NT2/D1 (cell line): ENCODE measurements around the gene FMN1.
A peak's percentile ranks its signal among the peaks of the same experiment; 100 is the strongest.

Source experiments
- DNase-seq: peaks from one replicate; pipeline ENCODE4 v3.0.0-alpha.2; 2011; ENCODE audit warnings: low read depth, low spot score
- H3K27me3 ChIP-seq: 2 replicates; pipeline ENCODE4 v1.6.0; 2011; ENCODE audit warnings: mild to moderate bottlenecking; ENCODE audit not compliant: insufficient read length, insufficient read depth
- H3K36me3 ChIP-seq: 2 replicates; pipeline ENCODE4 v1.6.1; 2011; ENCODE audit warnings: mild to moderate bottlenecking, low read length, mixed read lengths; ENCODE audit not compliant: insufficient read depth, insufficient read length
- H3K4me1 ChIP-seq: 2 replicates; pipeline ENCODE4 v1.5.1; 2011; ENCODE audit not compliant: insufficient read depth, insufficient read length
- H3K4me3 ChIP-seq: 2 replicates; pipeline ENCODE4 v1.5.1; 2011; ENCODE audit warnings: low read depth; ENCODE audit not compliant: insufficient read length
- H3K9ac ChIP-seq: 2 replicates; pipeline ENCODE4 v1.6.0; 2011; ENCODE audit warnings: low read depth; ENCODE audit not compliant: insufficient read length
- H3K9me3 ChIP-seq: 2 replicates; pipeline ENCODE4 v1.5.1; 2011; ENCODE audit warnings: mild to moderate bottlenecking, low read length; ENCODE audit not compliant: insufficient read depth
- SUZ12 ChIP-seq: IDR thresholded peaks from 2 replicates; pipeline ENCODE4 v1.6.1; 2011; ENCODE audit not compliant: insufficient read length, insufficient read depth; ENCODE audit errors: extremely low read depth
- YY1 ChIP-seq: IDR thresholded peaks from 2 replicates; pipeline ENCODE4 v1.6.1; 2011; ENCODE audit not compliant: insufficient read length, insufficient read depth
- ZNF274 ChIP-seq: IDR thresholded peaks from 2 replicates; pipeline ENCODE4 v1.6.1; 2011; ENCODE audit warnings: mild to moderate bottlenecking, low read depth, low read length

Gene FMN1

DNA sequence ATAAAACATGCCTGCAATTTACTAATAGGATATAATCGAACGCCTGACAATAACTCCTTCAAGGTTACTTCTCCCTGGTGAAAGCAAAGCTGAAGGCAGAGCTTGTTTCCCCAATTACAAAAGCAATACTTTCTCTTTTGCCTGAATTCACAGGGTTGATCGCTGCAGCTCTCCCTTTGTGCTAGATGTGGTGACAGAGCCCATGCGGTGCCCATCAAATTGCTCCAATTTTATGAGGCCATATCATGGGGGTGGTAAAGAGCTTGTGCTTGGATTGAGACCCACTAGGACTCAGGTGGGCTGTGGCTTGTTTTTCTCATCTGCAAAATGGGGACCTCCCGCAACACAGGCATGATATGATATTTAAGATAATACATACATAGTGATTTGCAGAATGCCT is 333.3 kb downstream of the FMN1 start:
- Histone ChIP-seq H3K9me3 (0 out of 2 replicates have a peak, but pooled peaks cover 6% of the 10 kb centered on the region), H3K36me3 (no peaks in the 10 kb centered on the region), H3K4me3 (no peak overlapping the region), H3K27me3 (no peaks in the 10 kb centered on the region), H3K9ac (no peak overlapping the region), H3K4me1 (no peaks in the 10 kb centered on the region)
- no peak for DNase-seq
- TF ChIP-seq SUZ12 (no peak), YY1 (no peak), ZNF274 (no peak)

DNA sequence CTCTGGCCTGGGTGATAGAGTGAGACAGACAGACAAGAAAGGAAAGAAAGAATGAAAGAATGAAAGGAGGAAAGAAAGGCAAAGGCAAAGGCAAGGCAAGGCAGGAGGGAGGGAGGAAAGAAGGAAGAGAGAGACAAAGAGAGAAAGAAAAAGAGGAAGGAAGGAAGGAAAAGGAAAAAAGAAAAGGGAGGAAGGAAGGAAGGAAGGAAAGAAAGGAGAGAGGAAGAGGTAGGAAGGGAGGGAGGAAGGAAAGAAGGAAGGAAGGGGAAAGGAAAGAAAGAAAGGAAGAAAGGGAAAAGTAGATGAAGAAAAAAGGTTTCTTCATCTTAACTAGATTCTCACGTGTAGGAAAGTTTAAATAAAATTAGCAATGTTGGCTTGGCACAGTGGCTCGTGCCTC is 334.5 kb downstream of the FMN1 start:
- DNase-seq, result no peak
- Histone ChIP-seq H3K36me3 (no peaks in the 10 kb centered on the region), H3K4me1 (no peaks in the 10 kb centered on the region), H3K9ac (no peak overlapping the region), H3K27me3 (no peaks in the 10 kb centered on the region), H3K9me3 (0 out of 2 replicates have a peak, but pooled peaks cover 6% of the 10 kb centered on the region), H3K4me3 (no peak overlapping the region)
- no peak for TF ChIP-seq ZNF274
- no peak for TF ChIP-seq SUZ12
- no peak for TF ChIP-seq YY1

DNA sequence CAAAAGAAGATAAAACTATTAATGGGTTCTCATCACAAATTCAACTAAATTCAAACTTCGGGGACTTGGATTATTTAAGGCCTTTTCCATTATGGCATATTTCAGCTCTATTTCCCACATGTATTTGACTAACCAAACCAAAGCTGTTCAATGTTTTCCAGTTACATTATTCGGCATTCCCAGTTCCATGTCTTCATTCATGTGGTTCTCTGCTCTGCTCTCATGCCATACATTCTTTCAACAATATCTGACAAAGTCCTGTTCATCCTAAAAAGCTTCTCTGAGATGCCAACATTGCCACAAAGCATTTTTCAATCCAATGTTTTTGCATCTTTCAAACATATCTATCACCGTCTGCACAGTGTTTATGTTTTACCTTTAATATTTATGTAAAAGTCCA is 335.3 kb downstream of the FMN1 start:
- DNase-seq, result no peak
- TF ChIP-seq SUZ12 (no peak), YY1 (no peak), ZNF274 (no peak)
- Histone ChIP-seq H3K4me1 (no peaks in the 10 kb centered on the region), H3K27me3 (no peaks in the 10 kb centered on the region), H3K4me3 (no peak overlapping the region), H3K36me3 (no peaks in the 10 kb centered on the region), H3K9ac (no peak overlapping the region), H3K9me3 (0 out of 2 replicates have a peak, but pooled peaks cover 6% of the 10 kb centered on the region)

DNA sequence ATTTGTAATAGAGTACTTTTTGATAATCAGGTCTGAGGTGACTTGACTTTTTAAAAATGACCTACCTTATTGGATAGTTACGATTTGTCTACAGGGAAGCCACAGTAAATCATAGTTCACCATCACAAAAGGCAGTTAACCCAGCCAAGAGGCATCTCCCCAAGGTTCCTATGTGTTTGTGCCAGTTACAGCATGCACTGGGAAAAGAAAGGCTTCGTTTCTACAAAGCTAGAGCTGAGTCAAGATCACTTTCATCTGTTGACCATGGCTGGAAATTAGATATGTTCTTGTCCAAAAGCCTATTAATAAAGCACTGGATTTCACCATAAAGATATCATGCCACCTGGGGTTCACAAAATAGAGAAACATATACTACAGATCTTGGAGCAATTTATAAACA is 336.8 kb downstream of the FMN1 start:
- Histone ChIP-seq H3K4me1 (no peaks in the 10 kb centered on the region), H3K9ac (no peak overlapping the region), H3K4me3 (no peak overlapping the region), H3K27me3 (no peaks in the 10 kb centered on the region), H3K9me3 (0 out of 2 replicates have a peak, but pooled peaks cover 6% of the 10 kb centered on the region), H3K36me3 (no peaks in the 10 kb centered on the region)
- DNase-seq, result no peak
- TF ChIP-seq ZNF274, result no peak
- no peak for TF ChIP-seq SUZ12
- no peak for TF ChIP-seq YY1

DNA sequence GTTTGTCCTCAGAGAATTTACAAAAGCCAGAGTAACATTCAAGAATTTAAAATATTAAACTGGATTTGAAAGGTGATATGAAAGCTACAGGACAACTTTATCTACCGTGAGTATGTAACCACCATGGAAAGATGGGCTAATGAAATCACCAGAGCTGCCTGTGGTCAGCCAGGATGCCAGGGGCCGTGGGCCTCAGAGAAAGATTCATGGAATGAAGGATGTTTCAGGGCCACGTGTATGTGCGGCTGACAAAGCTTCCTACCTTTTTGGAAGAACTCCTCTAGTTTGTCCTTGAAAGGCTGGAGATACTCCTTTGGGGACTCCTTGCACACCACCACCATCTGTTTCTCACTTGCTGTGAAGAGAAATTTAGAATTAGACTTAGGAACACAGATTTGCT is 337.8 kb downstream of the FMN1 start:
- Histone ChIP-seq H3K4me1 (no peaks in the 10 kb centered on the region), H3K9ac (no peak overlapping the region), H3K36me3 (no peaks in the 10 kb centered on the region), H3K27me3 (no peaks in the 10 kb centered on the region), H3K4me3 (no peak overlapping the region), H3K9me3 (0 out of 2 replicates have a peak, but pooled peaks cover 6% of the 10 kb centered on the region)
- TF ChIP-seq ZNF274 (no peak), YY1 (no peak), SUZ12 (no peak)
- no peak for DNase-seq

DNA sequence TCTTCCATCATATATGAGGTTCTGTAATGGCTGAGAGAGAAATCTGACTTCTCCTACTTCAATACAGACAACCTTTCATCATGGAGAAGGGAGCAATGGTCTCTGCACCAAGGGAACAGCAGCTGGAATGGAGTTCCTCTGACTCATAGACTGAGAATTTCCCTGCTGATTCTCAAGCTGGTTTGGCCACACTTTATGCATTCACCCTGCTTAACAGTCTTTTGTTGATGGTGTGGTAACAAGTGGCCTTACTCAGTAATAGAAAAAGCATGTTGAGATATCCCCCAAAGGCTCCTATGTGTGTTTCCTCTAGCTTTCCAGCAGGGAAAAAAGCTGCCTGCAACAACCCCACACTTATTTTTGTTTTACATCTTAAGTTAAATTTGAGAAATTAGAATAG is 338.6 kb downstream of the FMN1 start:
- Histone ChIP-seq H3K27me3 (no peaks in the 10 kb centered on the region), H3K4me3 (no peak overlapping the region), H3K4me1 (no peaks in the 10 kb centered on the region), H3K9me3 (0 out of 2 replicates have a peak, but pooled peaks cover 6% of the 10 kb centered on the region), H3K36me3 (no peaks in the 10 kb centered on the region), H3K9ac (no peak overlapping the region)
- TF ChIP-seq ZNF274, result no peak
- TF ChIP-seq SUZ12, result no peak
- TF ChIP-seq YY1, result no peak
- peak; percentile 63 for DNase-seq

DNA sequence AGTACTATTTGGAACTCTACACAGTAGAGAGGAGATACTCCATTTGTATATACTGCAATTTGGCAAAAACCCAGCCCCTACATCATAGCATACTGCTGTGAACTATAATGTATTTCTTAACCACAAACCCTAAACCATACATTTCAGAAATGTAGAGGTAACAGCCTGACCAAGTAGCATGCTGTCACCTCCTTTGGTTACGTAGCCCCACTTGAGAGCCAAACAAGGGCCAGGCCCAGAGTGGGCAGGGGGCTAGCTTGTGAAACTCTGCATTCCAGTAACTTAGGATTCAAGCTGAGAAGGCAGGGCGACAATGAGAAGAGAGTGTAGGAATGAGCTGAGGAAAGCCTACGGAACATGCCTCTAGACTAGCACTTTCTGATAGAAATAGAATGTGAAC is 340.9 kb downstream of the FMN1 start:
- TF ChIP-seq ZNF274 (no peak), YY1 (no peak), SUZ12 (no peak)
- Histone ChIP-seq H3K27me3 (no peaks in the 10 kb centered on the region), H3K9ac (no peak overlapping the region), H3K36me3 (no peaks in the 10 kb centered on the region), H3K9me3 (0 out of 2 replicates have a peak, but pooled peaks cover 6% of the 10 kb centered on the region), H3K4me1 (no peaks in the 10 kb centered on the region), H3K4me3 (no peak overlapping the region)
- DNase-seq, result no peak
